HepG2 (cell line): ENCODE results near the gene TNFSF8. TPM values are rescaled to one million over a fixed set of nuclear protein-coding genes. Genes with fewer than 3 reads are reported as not detected.

Experiments used
- ATF3 ChIP-seq: sonication (generic); formaldehyde crosslinking; IDR thresholded peaks from 2 replicates; pipeline ENCODE4 v1.4.0; 2020; ENCODE audit warnings: missing genetic modification reagents
- CAMTA2 ChIP-seq: sonication (generic); formaldehyde crosslinking; IDR thresholded peaks from 2 replicates; pipeline ENCODE4 v1.4.0; 2020; ENCODE audit warnings: mild to moderate bottlenecking, missing genetic modification reagents, borderline replicate concordance
- HES4 ChIP-seq: sonication (generic); formaldehyde crosslinking; IDR thresholded peaks from 2 replicates; pipeline ENCODE4 v1.9.0; 2021; ENCODE audit warnings: mild to moderate bottlenecking, missing genetic modification reagents, borderline replicate concordance
- NFYC ChIP-seq: IDR thresholded peaks from 2 replicates; pipeline ENCODE4 v1.6.1; 2016; ENCODE audit warnings: missing genetic modification reagents, missing compliant biosample characterization
- NR2F1 ChIP-seq, 2 experiments: fragments of 450-650 bp in 1 of 2; formaldehyde crosslinking in 1 of 2; IDR thresholded peaks; 2 replicates each; pipeline versions ENCODE4 v1.5.0 to v1.6.1; 2016 to 2020; ENCODE audit warnings: mild to moderate bottlenecking in 1 of 2, missing compliant biosample characterization in 1 of 2, missing genetic modification reagents in 1 of 2, moderate library complexity in 1 of 2
- SMARCE1 ChIP-seq: fragments of 450-650 bp; IDR thresholded peaks from 2 replicates; pipeline ENCODE4 v1.6.1; 2017; ENCODE audit warnings: borderline replicate concordance
- THYN1 ChIP-seq: sonication (generic); formaldehyde crosslinking; IDR thresholded peaks from 2 replicates; pipeline ENCODE4 v1.8.1; 2023; ENCODE audit warnings: low read depth, mild to moderate bottlenecking, moderate library complexity, missing genetic modification reagents, borderline replicate concordance
- ZNF318 ChIP-seq: sonication (generic); formaldehyde crosslinking; IDR thresholded peaks from 2 replicates; pipeline ENCODE4 v1.4.0; 2020; ENCODE audit warnings: mild to moderate bottlenecking, missing genetic modification reagents
- ZNF33A ChIP-seq: sonication (generic); formaldehyde crosslinking; IDR thresholded peaks from 2 replicates; pipeline ENCODE4 v1.5.1; 2020; ENCODE audit warnings: missing genetic modification reagents, mild to moderate bottlenecking, moderate library complexity, borderline replicate concordance
- ZNF362 ChIP-seq: sonication (generic); formaldehyde crosslinking; IDR thresholded peaks from 2 replicates; pipeline ENCODE4 v1.4.0; 2020; ENCODE audit warnings: missing genetic modification reagents, mild to moderate bottlenecking, borderline replicate concordance
- ZNF484 ChIP-seq: sonication (generic); formaldehyde crosslinking; IDR thresholded peaks from 2 replicates; pipeline ENCODE4 v1.5.1; 2020; ENCODE audit warnings: mild to moderate bottlenecking, low read depth, missing genetic modification reagents, borderline replicate concordance
- ZNF7 ChIP-seq: IDR thresholded peaks from 2 replicates; pipeline ENCODE4 v1.6.1; 2016; ENCODE audit warnings: missing biosample characterization, missing genetic modification reagents
- polyA plus RNA-seq, 8 experiments: library from polyadenylated mRNA; depleted of rRNA in 3 of 8; stranded (reverse) in 7 of 8; unstranded in 1 of 8; fragments of >200 nt; fragmentation: Illumina TruSeq in 4 of 8; extraction: Trizol in 4 of 8; gene quantifications; 2 replicates each; pipeline versions ENCODE4 v1.2.1 to v1.2.3, GENCODE V29; 2011 to 2016; ENCODE audit warnings: low read depth in 4 of 8, missing spikeins in 1 of 8, mixed read lengths in 1 of 8; ENCODE audit not compliant: insufficient read depth in 1 of 8
- total RNA-seq, 5 experiments: library from RNA; depleted of rRNA; stranded (reverse); fragments of >200 nt; fragmentation: Illumina TruSeq; extraction: Trizol; gene quantifications; 2 replicates each; pipeline ENCODE4 v1.2.3, GENCODE V29; 2016; ENCODE audit warnings: low read depth in 1 of 5

TNFSF8 gene
- total and polyA plus RNA-seq, 2 of the 13 experiments (the other 11 are each of a cell fraction or from before 2014, with no cell fraction given) = not detected

- no peak for TF ChIP-seq ZNF318 (CRISPR knock-in tag)
- TF ChIP-seq NFYC (CRISPR knock-in tag) = no peak
- TF ChIP-seq ZNF33A (CRISPR knock-in tag) = no peak
- no peak for TF ChIP-seq CAMTA2 (CRISPR knock-in tag)
- TF ChIP-seq ZNF362 (CRISPR knock-in tag) = no peak
- TF ChIP-seq SMARCE1 = no peak
- no peak for TF ChIP-seq HES4
- TF ChIP-seq THYN1 (CRISPR knock-in tag) = no peak
- TF ChIP-seq ZNF484 = no peak
- no peak for TF ChIP-seq ATF3
- TF ChIP-seq NR2F1 (CRISPR knock-in tag; IDR thresholded peaks at IDR 0.05) = no peak
- no peak for TF ChIP-seq ZNF7 (CRISPR knock-in tag)
- TF ChIP-seq, all 625 proteins: peak for 0
Observed at GRCh38 chr9:114893221-114894010, 37.0 kb downstream of the TNFSF8 start (continued).
